Thoracic aorta (tissue), 2 donors: Measurements from ENCODE around the gene FAM81B. TPM values are rescaled to one million over a fixed set of nuclear protein-coding genes. Genes with fewer than 3 reads are reported as not detected.
"Not testable (repeated sequence)": the region's sequence is repeated elsewhere in the genome, so short reads cannot be mapped to it uniquely, and the experiment has no call there.

Experiments used
- ATAC-seq: fragments of 150-250 bp; one replicate; pipeline ENCODE4 v1.8.0; 2017; ENCODE audit warnings: low read depth; ENCODE audit not compliant: insufficient number of reproducible peaks, low FRiP score
- DNase-seq: peaks from one replicate; pipeline ENCODE4 v3.0.0-alpha.2; 2020; ENCODE audit warnings: low spot score
- H3K27ac ChIP-seq, 2 donors: fragments of 200-600 bp; sonication (generic); 1 replicate in 1 of 2; 2 replicates in 1 of 2; pipeline ENCODE4 v1.5.1; 2016; ENCODE audit warnings: mild to moderate bottlenecking in 2 of 2, moderate library complexity in 2 of 2
- H3K27me3 ChIP-seq: fragments of 200-600 bp; sonication (generic); replicated peaks from 2 replicates; pipeline ENCODE4 v1.6.0; 2016; ENCODE audit warnings: mild to moderate bottlenecking; ENCODE audit not compliant: insufficient read depth
- H3K36me3 ChIP-seq: fragments of 200-600 bp; sonication (generic); one replicate; pipeline ENCODE4 v1.5.1; 2016
- H3K4me1 ChIP-seq, 2 donors: fragments of 200-600 bp; sonication (generic); 1 replicate in 1 of 2; 2 replicates in 1 of 2; pipeline versions ENCODE4 v1.5.1 to v1.6.0; 2016; ENCODE audit warnings: low read depth in 2 of 2, mild to moderate bottlenecking in 1 of 2; ENCODE audit not compliant: control insufficient read depth in 1 of 2
- H3K4me3 ChIP-seq: fragments of 200-600 bp; sonication (generic); 2 replicates; pipeline ENCODE4 v1.5.1; 2016; ENCODE audit warnings: mild to moderate bottlenecking
- H3K9me3 ChIP-seq: fragments of 200-600 bp; sonication (generic); 2 replicates; pipeline ENCODE4 v1.5.1; 2016
- CTCF ChIP-seq: fragments of 200-600 bp; sonication (generic); IDR thresholded peaks from one replicate; pipeline ENCODE4 v1.5.1; 2019; ENCODE audit warnings: antibody characterized with exemption
- total RNA-seq, 2 donors: library from RNA; depleted of rRNA; stranded (reverse); fragments of >200 nt; gene quantifications; one replicate each; pipeline versions ENCODE4 v1.1.0 to v1.2.3, GENCODE V29; 2016

FAM81B gene
- total RNA-seq, 2 donors from 2014 or later, result not detected

GRCh38 chr5:95385334-95385733 lies 5.8 kb upstream of the FAM81B start:
- no peak for TF ChIP-seq CTCF

GRCh38 chr5:95391965-95392364 lies 799 bp downstream of the FAM81B start:
- H3K27ac ChIP-seq, H3K4me1 ChIP-seq, DNase-seq, H3K36me3 ChIP-seq, ATAC-seq, H3K27me3 ChIP-seq, H3K9me3 ChIP-seq, H3K4me3 ChIP-seq: not testable (repeated sequence)

More at GRCh38 chr5:95385334-95385733, 5.8 kb upstream of the FAM81B start:
- Histone ChIP-seq H3K9me3 (no peaks in the 10 kb centered on the region), H3K27me3 (no peaks in the 10 kb centered on the region), H3K36me3 (no peaks in the 10 kb centered on the region), H3K4me1 (no peaks in the 10 kb centered on the region), H3K4me3 (no peak overlapping the region), H3K27ac (no peak overlapping the region)
- ATAC-seq (no peak), DNase-seq (no peak)

- no peak overlapping the region for H3K27ac ChIP-seq
- DNase-seq (no peak), ATAC-seq (no peak)
- H3K4me3 ChIP-seq, result no peak overlapping the region
- no peaks in the 10 kb centered on the region for H3K36me3 ChIP-seq
- H3K4me1 ChIP-seq, result no peaks in the 10 kb centered on the region
- no peaks in the 10 kb centered on the region for H3K27me3 ChIP-seq
- no peak for TF ChIP-seq CTCF
- no peaks in the 10 kb centered on the region for H3K9me3 ChIP-seq
Measured at GRCh38 chr5:95392593-95393182, 1.5 kb downstream of the FAM81B start.

- no peak for TF ChIP-seq CTCF
- Histone ChIP-seq H3K4me3 (no peak overlapping the region), H3K9me3 (no peaks in the 10 kb centered on the region), H3K4me1 (no peaks in the 10 kb centered on the region), H3K27me3 (no peaks in the 10 kb centered on the region), H3K27ac (no peak overlapping the region), H3K36me3 (no peaks in the 10 kb centered on the region)
- DNase-seq, result no peak
- no peak for ATAC-seq
Measured at GRCh38 chr5:95393279-95393678, 2.1 kb downstream of the FAM81B start.

GRCh38 chr5:95398989-95399388 lies 7.8 kb downstream of the FAM81B start:
- Histone ChIP-seq H3K4me3 (no peak overlapping the region), H3K36me3 (no peaks in the 10 kb centered on the region), H3K9me3 (no peaks in the 10 kb centered on the region), H3K4me1 (no peaks in the 10 kb centered on the region), H3K27me3 (no peaks in the 10 kb centered on the region), H3K27ac (no peak overlapping the region)
- no peak for TF ChIP-seq CTCF
- ATAC-seq (no peak), DNase-seq (no peak)

GRCh38 chr5:95401626-95402025 lies 10.5 kb downstream of the FAM81B start:
- no peak for TF ChIP-seq CTCF
- Histone ChIP-seq H3K27ac (no peak overlapping the region), H3K27me3 (no peaks in the 10 kb centered on the region), H3K4me1 (no peaks in the 10 kb centered on the region), H3K4me3 (no peak overlapping the region), H3K9me3 (no peaks in the 10 kb centered on the region), H3K36me3 (no peaks in the 10 kb centered on the region)
- ATAC-seq (no peak), DNase-seq (no peak)
